ENCODE measurements around the gene IL17REL.
A peak's percentile ranks its signal among the peaks of the same experiment; 100 is the strongest.
"Not testable (repeated sequence)": the region's sequence is repeated elsewhere in the genome, so short reads cannot be mapped to it uniquely, and the experiment has no call there.

The IL17REL gene

GRCh38 chr22:49986325-49986724 lies 26.2 kb downstream of the IL17REL start:
- CTCF ChIA-PET: no interaction called here
- no peak for DNase-seq (ENCODE audit: extremely low spot score)
- POLR2A ChIA-PET: no interaction called here
- TF ChIP-seq CTCF (IDR thresholded peaks at IDR 0.05; ENCODE audit: control extremely low read depth, extremely low read depth, low read depth, missing control alignments): no peak

DNA sequence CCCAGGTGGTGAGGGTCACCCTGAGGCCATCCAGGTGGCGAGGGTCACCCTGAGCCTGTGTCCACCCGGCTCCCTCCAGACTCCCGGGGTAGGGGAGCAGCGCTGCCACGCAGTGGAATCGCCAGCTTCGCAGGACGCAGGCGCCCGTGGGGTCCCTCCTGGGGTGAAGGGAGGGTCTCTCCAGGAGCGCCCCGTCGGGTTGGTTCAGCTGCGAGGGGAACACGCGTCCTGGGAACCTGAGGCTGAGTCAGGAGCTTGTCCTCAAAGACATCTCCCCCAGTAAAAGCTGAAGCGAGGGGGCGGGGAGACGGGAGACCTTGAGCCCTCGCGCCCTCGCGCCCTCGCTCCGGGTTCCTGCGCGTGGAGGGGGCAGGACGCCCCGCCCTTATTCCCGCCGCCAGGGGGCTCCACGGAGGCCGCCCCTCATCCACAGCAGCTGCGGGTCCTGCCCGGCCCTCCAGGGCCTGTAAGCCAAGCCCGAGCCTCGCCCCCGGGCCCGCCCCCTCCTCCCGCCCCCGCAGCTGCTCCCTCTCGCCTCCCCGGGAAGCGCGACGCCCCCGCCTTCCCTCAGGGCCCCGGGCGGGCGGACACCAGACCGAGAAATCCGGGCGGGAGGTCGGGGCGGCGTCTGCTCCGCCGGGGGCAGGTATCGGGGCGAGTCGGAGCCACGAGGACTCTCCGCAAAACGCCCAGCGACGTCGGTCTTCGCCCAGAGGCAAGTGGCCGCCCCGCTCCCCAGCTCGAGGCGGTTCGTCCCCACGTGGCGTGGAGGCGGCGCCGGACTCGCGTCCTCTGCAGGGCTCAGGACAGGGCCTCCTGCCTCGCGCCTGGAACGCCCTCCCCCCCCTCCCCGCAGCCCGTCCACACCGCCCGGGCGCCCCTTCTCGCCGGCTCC lies 29.2 kb downstream of the IL17REL start:
- ChIA-PET CTCF (interaction anchor here (1.7 to 3.9 kb wide), 4 partner anchors 9 to 53 kb away, joined by 5 to 16 read pairs (median 6); no protein-coding TSS in a partner anchor), POLR2A (interaction anchor here (0.6 kb wide), 1 partner anchor 12 kb away, joined by 9 read pairs; no protein-coding TSS in a partner anchor)
- no peak for DNase-seq (ENCODE audit: extremely low spot score)
- peak; percentile 35 for TF ChIP-seq CTCF (IDR thresholded peaks at IDR 0.05; ENCODE audit: control extremely low read depth, extremely low read depth, low read depth, missing control alignments)

DNA sequence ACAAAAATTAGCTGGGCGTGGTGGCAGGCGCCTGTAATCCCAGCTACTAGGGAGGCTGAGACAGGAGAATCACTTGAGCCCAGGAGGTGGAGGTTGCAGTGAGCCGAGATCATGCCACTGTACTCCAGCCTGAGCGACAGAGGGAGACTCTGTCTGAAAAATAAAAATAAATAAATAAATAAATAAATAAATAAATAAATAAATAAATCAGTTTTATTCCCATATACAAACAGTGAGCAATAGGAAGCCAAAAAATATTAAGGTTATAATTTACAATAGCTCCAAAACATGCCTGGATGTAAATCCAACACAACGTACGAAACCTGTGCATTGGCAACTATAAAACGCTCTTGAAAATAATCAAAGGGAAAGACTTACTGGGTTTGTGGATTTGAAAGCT lies 30.8 kb downstream of the IL17REL start:
- POLR2A ChIA-PET; DNase-seq (ENCODE audit: extremely low spot score): not testable (repeated sequence)
- CTCF ChIA-PET: interaction anchor here (1.1 to 3.9 kb wide), 2 partner anchors 12 to 49 kb away, joined by 3 to 16 read pairs; no protein-coding TSS in a partner anchor

- no peak for DNase-seq (ENCODE audit: extremely low spot score)
- no peak for TF ChIP-seq CTCF (IDR thresholded peaks at IDR 0.05; ENCODE audit: control extremely low read depth, extremely low read depth, low read depth, missing control alignments)
- ChIA-PET POLR2A (no interaction called here), CTCF (interaction anchor here (0.7 kb wide), 1 partner anchor 24 kb away, joined by 3 read pairs; no protein-coding TSS in a partner anchor)
These were observed 32.8 kb downstream of the IL17REL start for GRCh38 chr22:49979587-49980264.

GRCh38 chr22:49977578-49977977 lies 35.0 kb downstream of the IL17REL start:
- CTCF ChIA-PET: interaction anchor here (1.6 to 3.3 kb wide), 2 partner anchors 15 to 53 kb away, joined by 9 read pairs; no protein-coding TSS in a partner anchor
- no peak for TF ChIP-seq CTCF (IDR thresholded peaks at IDR 0.05; ENCODE audit: control extremely low read depth, extremely low read depth, low read depth, missing control alignments)
- POLR2A ChIA-PET: no interaction called here
- DNase-seq (ENCODE audit: extremely low spot score): no peak

GRCh38 chr22:49976439-49977175 lies 36.0 kb downstream of the IL17REL start:
- ChIA-PET CTCF (interaction anchor here (1.2 to 3.3 kb wide), 3 partner anchors 16 to 54 kb away, joined by 3 to 9 read pairs (median 9); no protein-coding TSS in a partner anchor), POLR2A (interaction anchor here (0.6 kb wide), 1 partner anchor 588 kb away, joined by 4 read pairs; no protein-coding TSS in a partner anchor)
- DNase-seq (ENCODE audit: extremely low spot score): peak; percentile 75
- no peak for TF ChIP-seq CTCF (IDR thresholded peaks at IDR 0.05; ENCODE audit: control extremely low read depth, extremely low read depth, low read depth, missing control alignments)

Data from GM10248 (cell line).